ENCODE data around the gene USP22.

Gene USP22

GRCh38 chr17:21018894-21019293 lies 23.9 kb downstream of the USP22 start:
- DNase-seq = no peak

GRCh38 chr17:21017861-21018260 lies 24.9 kb downstream of the USP22 start:
- no peak for DNase-seq

- DNase-seq = no peak
Measured at GRCh38 chr17:21017256-21017655, 25.6 kb downstream of the USP22 start.

GRCh38 chr17:21016826-21017225 lies 26.0 kb downstream of the USP22 start:
- DNase-seq = no peak

- DNase-seq = no peak
Measured at GRCh38 chr17:21015564-21015963, 27.2 kb downstream of the USP22 start.

DNA sequence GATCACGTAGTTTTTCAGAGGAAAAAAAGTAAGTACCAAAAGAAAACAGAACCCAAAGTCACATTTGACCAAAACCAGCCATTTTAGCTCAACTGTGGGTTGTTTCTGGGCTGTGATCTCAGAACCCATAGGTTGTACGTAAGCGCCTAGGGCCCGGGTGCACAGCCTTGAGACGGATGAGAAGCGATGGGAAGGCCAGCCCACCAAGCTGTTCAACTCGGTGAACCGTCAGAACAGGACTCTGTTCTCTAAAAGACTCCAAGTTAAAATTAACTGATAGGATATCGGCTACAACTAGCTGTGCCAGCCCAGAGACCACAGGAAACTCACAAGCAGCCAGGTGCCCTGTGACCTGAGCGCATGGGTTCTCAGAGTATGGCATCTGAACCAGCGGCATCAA lies 28.3 kb downstream of the USP22 start:
- DNase-seq = no peak

DNA sequence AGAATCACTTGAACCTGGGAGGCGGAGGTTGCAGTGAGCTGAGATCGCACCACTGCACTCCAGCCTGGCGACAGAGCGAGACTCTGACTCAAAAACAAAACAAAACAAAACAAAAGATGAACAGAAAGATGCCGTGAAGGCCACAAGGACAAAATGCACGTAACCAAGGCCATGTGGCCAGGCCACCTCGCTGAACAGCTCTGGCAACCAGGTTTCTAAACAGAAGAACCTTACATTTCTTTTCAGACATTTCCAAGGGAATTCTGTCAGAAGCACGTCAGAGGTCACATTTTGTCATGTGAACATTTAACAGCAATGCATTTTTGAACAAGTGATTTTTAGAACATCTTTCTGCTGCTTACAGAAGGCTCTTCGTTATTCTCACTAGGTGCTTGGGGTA lies 28.8 kb downstream of the USP22 start:
- no peak for DNase-seq

- no peak for DNase-seq
Measured at GRCh38 chr17:21012736-21013135, 30.1 kb downstream of the USP22 start.

DNA sequence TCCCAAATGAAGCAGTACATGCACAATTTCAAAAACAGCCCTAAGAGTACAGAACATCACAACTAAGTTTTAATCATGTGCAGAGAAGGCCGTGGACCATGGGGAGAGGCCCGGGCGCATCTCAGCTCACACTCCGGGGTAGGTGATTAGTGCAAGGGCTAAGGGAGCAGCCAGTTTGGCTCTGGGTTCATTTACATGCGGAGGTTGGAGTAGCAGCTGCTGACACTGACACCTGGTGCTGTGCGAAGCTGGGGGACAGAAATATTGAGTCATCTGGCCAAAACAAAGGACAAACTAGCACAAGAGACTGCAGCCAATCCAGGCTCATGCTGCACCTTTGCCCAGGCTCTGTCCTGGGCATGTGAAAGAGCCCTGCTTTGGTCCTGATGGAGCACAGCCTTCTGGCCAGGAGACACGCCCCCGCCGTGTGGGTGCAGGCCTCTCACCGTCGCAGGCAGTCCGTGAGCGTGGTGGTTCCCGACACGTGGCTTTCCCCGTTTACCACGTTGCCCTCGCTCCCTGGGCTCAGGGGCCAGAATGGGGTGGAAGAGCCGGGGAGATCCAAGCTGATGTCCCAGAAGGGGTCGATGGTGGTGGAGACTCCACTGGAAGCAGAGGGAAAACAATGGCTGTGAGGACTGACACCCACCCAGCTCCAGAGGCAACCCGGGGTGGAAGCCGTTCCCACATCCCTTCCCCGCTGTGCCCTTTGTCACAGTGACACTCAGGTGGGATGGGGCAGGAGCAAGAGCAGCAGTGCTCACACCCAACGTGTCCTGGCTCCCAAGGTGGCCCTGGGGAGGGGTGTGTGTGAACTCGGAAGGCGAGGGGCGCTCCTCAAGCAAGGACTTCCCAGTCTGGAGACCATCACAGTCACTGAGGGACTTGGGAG lies 31.9 kb downstream of the USP22 start:
- no peak for DNase-seq

DNA sequence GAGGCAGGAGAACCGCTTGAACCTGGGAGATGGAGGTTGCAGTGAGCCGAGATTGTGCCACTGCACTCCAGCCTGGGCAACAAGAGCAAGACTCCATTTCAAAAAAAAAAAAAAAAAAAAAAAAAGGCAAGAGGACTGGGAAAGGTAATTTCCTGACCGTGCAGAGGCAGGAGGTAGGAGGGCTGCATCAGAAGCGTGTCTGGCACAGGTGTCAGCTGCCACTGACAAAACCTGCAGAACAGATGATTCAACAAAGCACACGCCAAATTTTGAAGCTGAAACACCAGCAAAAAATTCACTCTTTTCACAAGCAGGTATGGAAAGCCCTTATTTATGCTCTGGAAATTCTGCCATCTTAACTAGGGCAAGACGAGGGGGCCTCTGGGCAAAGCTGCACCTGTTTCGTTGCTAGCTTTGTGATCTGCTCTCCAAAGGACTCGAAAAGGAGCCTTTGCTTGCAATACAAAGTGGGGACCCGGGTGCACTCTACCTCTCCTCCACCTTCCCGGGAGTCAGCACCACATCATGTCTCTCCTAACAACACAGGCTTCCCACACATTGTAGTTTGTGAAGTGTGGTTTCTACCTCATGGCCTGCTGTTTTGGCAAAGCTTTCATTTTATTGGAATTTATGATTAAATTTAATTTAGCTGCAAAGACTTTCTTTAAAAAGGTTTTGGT lies 33.7 kb downstream of the USP22 start:
- DNase-seq = no peak

GRCh38 chr17:21008160-21008915 lies 34.5 kb downstream of the USP22 start:
- no peak for DNase-seq

DNA sequence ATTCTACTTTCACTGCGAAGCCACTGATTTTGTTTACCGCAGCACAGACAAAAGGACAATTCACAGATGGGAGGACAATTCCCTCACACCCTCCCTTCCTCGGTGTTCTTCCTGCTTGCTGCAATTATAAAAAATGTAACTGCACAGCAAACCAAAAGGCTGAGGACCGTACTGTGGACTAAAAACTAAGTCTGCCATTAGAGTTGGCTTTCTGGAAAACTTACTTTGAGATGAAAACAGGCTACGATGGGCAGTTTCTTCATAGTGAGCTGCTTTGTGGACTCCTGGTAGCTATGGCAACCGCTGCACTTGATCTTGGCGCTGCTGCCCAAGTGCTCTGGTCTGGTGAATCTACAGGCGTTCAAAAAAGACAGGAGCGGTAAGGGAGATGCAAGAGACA lies 35.2 kb downstream of the USP22 start:
- DNase-seq = no peak

GRCh38 chr17:21005803-21006202 lies 37.0 kb downstream of the USP22 start:
- DNase-seq = no peak

DNA sequence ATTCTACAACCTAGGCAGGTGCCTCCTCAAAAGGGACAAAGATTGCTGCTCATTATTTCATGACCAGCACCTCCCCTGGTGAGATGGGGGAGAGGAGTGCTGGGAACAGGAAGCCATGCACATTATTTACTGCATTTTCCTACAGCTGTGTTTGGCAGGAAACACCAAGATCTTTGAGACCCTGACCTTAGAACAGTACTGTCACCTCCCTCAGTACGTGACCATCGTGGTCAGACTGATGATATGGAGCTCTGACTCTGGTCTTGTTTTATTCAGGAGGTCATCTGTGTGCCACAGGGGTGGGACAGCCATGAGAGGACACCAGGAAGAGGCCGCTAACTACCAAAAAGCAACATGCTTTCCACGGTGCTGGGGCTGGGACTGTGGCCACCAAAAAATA lies 37.4 kb downstream of the USP22 start:
- no peak for DNase-seq

DNA sequence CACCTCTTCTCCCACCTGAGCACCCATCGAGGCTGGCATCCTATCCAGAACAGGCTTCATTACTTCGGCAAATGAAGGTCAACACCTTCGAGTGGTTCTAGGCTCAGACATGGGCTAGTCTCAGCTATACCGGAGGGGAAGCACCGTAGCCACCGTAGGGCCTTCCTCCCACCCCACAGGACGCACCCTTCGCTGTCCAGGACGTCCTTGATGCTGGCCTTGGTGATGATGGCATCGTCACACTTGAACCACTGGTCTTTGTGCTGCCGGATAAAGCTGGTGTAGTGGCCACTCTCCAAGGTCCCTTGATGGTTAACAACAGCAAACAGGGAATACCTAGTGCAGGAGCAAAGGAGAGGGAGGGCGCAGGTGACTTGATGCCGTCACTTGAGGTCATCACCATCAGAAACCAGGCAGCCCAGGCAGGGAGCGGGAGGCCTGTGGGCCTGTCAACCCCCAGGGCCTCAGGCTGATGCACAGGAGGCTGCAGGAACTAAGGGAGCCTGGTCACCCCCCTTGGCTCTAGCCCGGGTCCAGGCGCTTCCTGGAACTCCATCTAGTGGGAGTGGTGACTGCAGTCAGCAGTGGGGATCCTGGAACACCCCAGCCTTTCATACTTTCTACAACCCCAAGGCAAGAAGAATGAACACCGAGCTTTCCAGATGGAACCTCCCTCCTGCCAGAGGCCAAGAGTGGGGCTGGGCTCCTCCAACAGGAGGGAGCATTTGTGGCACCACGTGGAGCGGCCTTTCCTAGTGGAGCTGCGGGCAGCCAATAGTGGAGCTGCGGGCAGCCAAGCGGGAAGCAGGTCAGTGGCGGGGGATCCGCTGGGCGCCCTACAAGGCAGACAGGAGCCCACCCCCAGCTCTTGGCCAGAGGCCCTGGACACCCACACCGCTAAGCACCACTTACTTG lies 38.5 kb downstream of the USP22 start:
- no peak for DNase-seq

DNA sequence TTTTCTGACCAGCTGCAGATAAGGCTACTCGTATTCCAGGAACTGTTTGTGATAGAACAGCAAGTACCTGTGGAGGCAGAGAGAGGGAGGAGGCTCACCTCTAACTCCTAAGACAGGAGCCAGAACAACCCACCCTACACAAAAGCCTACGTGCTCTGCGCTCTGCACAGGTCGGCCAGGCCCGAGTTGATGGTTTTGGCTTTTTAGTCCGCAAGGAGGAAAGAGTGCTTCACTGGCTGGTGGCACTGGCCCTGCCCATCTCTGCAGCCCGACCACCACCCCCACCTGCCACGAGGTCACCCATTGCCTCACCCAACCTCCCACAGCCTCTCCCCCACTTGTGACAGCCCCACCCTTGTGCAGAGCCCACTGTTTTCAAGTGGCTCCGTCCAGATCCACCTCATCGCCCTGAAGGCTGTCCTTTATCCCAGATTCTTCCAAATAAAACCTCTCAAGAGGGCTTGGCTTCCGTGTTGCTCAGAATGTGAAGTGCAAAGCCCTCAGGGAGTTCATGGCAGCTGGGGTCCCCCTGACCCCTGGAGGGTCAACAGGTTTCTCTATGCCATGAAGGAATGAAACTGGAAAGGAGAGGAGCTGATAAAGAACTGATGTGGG lies 39.7 kb downstream of the USP22 start:
- no peak for DNase-seq

DNA sequence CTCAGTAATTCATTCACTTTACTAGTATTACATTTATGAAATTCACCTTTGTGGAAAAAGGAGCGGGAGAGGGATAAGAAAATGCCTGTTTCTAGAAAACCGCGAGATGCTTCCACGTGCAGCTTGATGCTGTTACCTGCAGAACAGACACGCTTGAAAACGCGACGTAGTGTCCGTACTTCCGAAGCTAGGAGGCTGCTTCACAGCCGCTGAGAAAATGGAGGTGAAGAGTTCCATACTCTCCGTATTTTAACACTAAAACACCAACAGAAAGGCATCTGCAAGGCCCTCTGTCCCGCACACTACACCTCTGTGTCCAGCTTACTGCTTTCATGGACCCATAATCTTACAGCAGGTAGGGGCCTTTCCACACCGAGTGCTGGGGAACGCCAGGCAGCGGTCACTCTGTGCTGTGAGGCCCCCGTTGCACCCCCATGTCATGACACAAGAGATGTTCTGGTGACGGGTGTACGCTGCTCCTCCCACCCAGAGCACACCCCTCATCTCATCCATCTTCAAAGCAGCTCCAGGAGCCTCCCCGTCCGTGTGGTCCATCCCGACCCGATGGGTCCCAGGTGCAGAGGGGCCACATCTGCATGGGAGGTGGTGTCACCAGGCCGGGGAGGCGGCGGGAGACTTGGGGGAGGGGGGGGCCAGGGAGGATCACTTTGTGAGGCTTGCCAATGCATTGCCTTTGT lies 40.4 kb downstream of the USP22 start:
- no peak for DNase-seq

DNA sequence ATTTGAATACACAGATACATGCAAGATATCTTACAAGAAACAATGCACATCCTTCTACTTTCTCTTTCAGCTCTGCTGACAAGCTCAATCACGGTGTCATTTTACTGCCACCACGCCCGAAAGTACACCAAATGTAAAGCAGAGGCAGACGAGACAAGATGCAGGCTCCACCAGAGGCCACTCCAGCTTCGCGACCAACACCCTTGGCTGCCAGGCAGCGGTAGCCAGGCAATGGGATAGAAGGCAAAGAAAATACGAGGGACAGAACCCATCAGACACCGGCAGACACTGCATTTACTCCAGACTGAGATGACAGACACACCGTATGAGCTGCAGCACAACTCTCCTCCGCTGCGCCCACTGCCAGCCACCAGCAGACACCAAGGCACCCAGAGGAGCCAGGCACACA lies 41.0 kb downstream of the USP22 start:
- DNase-seq = peak; percentile 7

DNA sequence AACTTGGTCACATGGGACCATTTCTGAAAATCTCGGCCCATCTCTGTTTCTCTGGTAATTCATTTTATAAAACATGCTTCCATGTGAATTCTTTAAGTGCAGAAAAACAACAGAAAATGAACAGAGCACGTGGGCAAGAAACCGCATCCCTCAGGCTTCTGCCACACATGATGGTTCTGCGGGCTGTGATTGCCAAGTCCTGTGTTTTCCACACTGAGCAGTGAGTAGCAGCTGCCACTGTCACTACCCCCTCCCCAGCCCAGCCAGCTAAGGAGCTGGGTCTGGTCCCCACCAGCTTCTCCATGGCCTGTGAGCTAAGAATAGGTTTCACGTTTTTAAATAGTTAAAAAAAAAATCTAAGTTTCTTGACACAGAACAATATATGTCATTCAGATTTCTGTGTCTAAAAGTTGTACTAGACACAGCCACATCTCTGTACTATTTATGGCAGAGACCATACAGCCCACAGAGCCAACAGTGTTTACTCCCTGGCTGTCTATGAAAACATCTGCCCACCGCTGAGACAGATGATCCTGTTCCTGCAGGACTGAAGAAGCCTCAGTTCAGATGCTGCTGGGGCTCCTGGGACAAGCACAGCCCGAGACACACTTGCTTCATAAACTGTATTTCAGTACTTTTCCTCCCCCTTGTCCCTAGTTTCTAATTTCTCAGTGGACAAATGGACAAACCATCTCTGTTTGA lies 41.5 kb downstream of the USP22 start:
- no peak for DNase-seq

GRCh38 chr17:20999841-21000532 lies 42.8 kb downstream of the USP22 start:
- no peak for DNase-seq
